Lower leg skin (tissue), 4 donors: ENCODE results near the gene PHTF1. TPM values are rescaled to one million over a fixed set of nuclear protein-coding genes. Genes with fewer than 3 reads are reported as not detected.

ENCODE experiments used
- DNase-seq, 2 donors: peaks; one replicate each; pipeline ENCODE4 v3.0.0-alpha.2; 2019; ENCODE audit warnings: low spot score in 2 of 2
- H3K4me3 ChIP-seq: fragments of 200-600 bp; sonication (generic); 2 replicates; pipeline ENCODE4 v1.5.1; 2017; ENCODE audit warnings: mild to moderate bottlenecking, low read depth; ENCODE audit not compliant: poor library complexity, severe bottlenecking
- POLR2A ChIP-seq, 2 donors: fragments of 450-650 bp; IDR thresholded peaks; one replicate each; pipeline ENCODE4 v1.6.1; 2016 to 2017; ENCODE audit warnings: antibody characterized with exemption in 2 of 2, mild to moderate bottlenecking in 1 of 2, moderate library complexity in 1 of 2
- WGBS, 2 donors: methylation state at CpG; one replicate each; pipeline ENCODE4 v1.1.5; 2018; 5-methylcytosine and 5-hydroxymethylcytosine counted together
- intact Hi-C: fragments of 100-400 bp; cut with DNase I; formaldehyde crosslinking; loops from one replicate; pipeline ENCODE4 v1.15.0; 2023; ENCODE audit warnings: low total_unique reads
- total RNA-seq, 4 donors: library from RNA; depleted of rRNA; stranded (reverse); fragments of >200 nt; gene quantifications; one replicate each; pipeline ENCODE4 v1.1.0, GENCODE V29; 2016
- TF ChIP-seq, protein P1 (sequence below), 3 donors: fragments of 450-650 bp; IDR thresholded peaks; one replicate each; pipeline ENCODE4 v1.5.1; 2016; ENCODE audit warnings: antibody characterized with exemption in 3 of 3, mild to moderate bottlenecking in 3 of 3, moderate library complexity in 2 of 3

The PHTF1 gene
- total RNA-seq, 4 donors from 2014 or later: 0.65 to 4.8 (median 2.0) TPM

DNA sequence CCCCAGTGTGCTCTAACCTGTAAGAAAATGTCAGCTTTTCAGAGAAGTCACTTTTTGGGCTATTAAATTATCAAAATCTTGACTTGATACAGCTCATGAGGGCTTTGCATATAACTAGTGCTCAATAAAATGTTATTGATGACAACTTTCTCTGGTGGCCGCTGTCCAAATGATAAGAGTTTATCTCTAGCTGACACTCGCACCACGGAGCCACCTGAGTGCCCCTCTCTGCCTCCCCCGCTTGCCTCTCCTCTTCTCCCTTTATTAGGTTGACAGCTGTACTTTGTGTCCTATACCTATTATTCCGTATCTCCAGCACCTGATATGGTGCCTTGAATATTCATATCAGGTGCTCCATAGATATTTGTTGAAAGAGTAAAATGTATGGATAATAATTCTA is 82.8 kb downstream of the PHTF1 start:
- H3K4me3 ChIP-seq: no peak overlapping the region
- no peak for TF ChIP-seq POLR2A (IDR thresholded peaks at IDR 0.05)
- TF ChIP-seq, protein P1, sequence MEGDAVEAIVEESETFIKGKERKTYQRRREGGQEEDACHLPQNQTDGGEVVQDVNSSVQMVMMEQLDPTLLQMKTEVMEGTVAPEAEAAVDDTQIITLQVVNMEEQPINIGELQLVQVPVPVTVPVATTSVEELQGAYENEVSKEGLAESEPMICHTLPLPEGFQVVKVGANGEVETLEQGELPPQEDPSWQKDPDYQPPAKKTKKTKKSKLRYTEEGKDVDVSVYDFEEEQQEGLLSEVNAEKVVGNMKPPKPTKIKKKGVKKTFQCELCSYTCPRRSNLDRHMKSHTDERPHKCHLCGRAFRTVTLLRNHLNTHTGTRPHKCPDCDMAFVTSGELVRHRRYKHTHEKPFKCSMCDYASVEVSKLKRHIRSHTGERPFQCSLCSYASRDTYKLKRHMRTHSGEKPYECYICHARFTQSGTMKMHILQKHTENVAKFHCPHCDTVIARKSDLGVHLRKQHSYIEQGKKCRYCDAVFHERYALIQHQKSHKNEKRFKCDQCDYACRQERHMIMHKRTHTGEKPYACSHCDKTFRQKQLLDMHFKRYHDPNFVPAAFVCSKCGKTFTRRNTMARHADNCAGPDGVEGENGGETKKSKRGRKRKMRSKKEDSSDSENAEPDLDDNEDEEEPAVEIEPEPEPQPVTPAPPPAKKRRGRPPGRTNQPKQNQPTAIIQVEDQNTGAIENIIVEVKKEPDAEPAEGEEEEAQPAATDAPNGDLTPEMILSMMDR (IDR thresholded peaks at IDR 0.05): no peak
- no peak for DNase-seq
- intact Hi-C loops: loop anchor here (2.0 kb wide), 1 partner anchor 536 kb away; no protein-coding TSS in a partner anchor
- 92 to 95% methylated on average over 5 of the region's 5 CpGs for WGBS, 2 donors

DNA sequence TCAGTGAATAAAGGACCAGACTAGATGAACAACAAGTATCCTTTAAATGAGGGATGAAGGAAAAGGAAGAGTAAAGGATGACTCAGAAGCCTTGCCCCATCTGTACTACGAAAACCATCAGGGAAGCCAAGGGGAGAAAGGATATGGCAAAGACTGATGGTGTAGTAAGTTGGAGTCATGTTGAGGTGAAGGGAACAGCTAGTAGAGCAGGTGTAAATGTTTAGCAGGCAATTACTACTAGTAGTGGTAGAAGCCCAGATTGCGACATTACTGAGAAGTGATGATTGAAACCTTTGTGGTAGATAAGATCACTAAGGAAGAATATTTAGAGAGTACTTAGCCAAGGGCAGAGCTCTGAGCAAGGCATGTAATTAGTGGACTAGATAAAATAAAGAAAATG is 84.0 kb downstream of the PHTF1 start:
- intact Hi-C loops: no loop called here
- TF ChIP-seq, protein P1 (IDR thresholded peaks at IDR 0.05): no peak
- no peak for TF ChIP-seq POLR2A (IDR thresholded peaks at IDR 0.05)
- 61 to 67% methylated on average over 2 of the region's 2 CpGs for WGBS, 2 donors
- no peak for DNase-seq
- no peak overlapping the region for H3K4me3 ChIP-seq

DNA sequence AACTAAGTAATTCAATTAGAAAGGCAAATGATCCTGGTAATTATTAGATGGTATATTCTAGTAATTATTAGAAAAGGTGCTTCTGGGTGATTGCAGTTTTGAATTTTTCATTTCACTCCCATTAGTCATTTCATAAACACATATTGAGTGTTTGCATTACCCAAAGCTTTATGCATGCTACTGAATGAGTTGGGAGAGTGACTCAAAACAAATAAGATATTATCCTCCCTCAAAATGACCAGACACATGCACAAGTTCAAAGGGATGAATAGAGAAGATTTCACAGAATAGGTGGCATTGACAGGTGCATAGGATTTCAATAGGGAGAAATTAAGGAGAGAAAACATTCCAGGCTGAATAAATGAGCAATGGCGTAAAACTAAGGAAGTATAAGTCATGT is 84.7 kb downstream of the PHTF1 start:
- WGBS, 2 donors: 94 to 95% methylated on average over 1 of the region's 1 CpG
- intact Hi-C loops: no loop called here
- TF ChIP-seq, protein P1 (IDR thresholded peaks at IDR 0.05): no peak
- DNase-seq: no peak
- no peak overlapping the region for H3K4me3 ChIP-seq

DNA sequence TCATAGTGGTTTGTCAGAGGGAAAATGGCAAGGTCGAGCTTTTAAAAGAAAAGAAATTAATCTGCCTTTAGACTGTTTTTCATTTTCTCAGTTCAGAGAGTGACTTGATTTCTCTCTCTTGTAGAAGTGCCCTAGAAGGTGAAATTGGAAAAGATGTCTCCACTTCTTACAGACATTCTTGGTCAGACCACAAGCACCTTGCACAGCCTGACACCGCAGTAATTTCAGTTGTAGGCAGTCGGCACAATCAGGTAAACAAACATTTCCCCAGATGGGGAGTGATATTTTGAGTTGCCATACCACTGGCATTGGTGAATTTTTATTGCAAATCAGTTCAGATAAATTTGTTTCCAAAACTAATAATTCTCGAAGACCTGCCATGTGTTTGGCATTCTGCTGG is 86.8 kb downstream of the PHTF1 start:
- DNase-seq: no peak
- H3K4me3 ChIP-seq: no peak overlapping the region
- TF ChIP-seq, protein P1 (IDR thresholded peaks at IDR 0.05): no peak
- TF ChIP-seq POLR2A (IDR thresholded peaks at IDR 0.05): no peak
- 91 to 94% methylated on average over 4 of the region's 4 CpGs for WGBS, 2 donors
- intact Hi-C loops: no loop called here

DNA sequence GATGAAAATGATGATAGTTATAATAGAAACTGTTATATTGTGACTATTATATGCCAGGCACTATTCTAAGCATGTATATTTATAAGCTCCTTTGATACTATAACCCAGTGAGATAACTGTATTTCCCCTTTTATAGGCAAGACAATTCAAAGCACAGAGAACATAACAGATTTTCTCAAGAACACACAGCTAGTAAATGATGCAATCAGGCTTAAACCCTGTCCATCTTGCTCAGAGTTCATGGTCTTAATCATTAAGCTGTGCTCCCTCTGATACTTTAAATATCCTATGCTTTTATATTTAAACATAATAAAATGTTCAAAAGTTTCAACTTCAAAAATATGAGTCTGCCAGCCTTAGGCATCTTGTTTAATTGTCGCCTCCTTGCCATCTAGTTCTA is 88.6 kb downstream of the PHTF1 start:
- no peak for TF ChIP-seq POLR2A (IDR thresholded peaks at IDR 0.05)
- TF ChIP-seq, protein P1 (IDR thresholded peaks at IDR 0.05): no peak
- DNase-seq: no peak
- no peak overlapping the region for H3K4me3 ChIP-seq
- WGBS, 2 donors: 98 to 100% methylated on average over 1 of the region's 1 CpG
- intact Hi-C loops: no loop called here

DNA sequence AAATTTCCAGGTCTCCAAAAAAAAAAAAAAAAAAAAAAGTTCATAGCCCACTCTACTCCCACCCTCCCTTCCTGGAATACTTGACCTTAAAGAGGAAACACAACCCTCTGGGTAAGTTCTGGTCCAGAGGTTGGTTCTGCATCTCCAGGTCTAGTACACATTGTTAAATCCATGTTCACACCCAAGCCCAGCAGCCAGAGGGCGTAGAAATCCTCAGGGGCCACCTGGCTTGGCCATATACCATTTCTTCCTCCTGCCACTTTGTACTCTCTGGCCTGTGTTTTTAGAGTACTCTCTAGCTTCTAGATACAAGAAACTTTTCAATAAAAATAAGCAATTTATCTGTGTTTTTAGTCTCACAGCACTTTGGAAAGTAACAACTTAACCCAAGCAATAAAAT is 89.3 kb downstream of the PHTF1 start:
- H3K4me3 ChIP-seq: no peak overlapping the region
- TF ChIP-seq, protein P1 (IDR thresholded peaks at IDR 0.05): no peak
- WGBS, 2 donors: 93 to 94% methylated on average over 1 of the region's 1 CpG
- intact Hi-C loops: no loop called here
- DNase-seq: no peak
